Left cardiac atrium (tissue), 4 donors: Measurements from ENCODE around the gene DTL. TPM values are rescaled to one million over a fixed set of nuclear protein-coding genes. Genes with fewer than 3 reads are reported as not detected.

Experiments
- ATAC-seq, 2 donors: fragments of 200-7000 bp; cut with Tn5 transposase; one replicate each; pipeline ENCODE4 v1.9.1; 2020; ENCODE audit warnings: mild to moderate bottlenecking in 2 of 2, moderate library complexity in 2 of 2
- DNase-seq: peaks from one replicate; pipeline ENCODE4 v3.0.0-alpha.2; 2020
- intact Hi-C, 2 donors: fragments of 100-400 bp; cut with DNase I; formaldehyde crosslinking; loops; one replicate each; pipeline versions ENCODE4 v1.14.1 to v1.15.1; 2022 to 2023
- total RNA-seq, 2 donors: library from RNA; stranded (reverse); fragmentation: NEBNext Ultra II Directional; extraction: Animal tissue kit (Norgen Biotek cat#: 25700); gene quantifications; one replicate each; pipeline ENCODE4 v1.2.1, GENCODE V29; 2021
- donor health status: DM: no; HTN: yes; CAD: no.
- donor health status: DM: no; HTN: yes; CAD: no; lungs with severe emphysema.
- donor health status: DM: yes; HTN: yes; CAD: no.
- donor health status: Dilated cardiomyopathy.

The DTL gene
- total RNA-seq, 2 donors from 2014 or later, result 0.71 to 3.9 TPM

DNA sequence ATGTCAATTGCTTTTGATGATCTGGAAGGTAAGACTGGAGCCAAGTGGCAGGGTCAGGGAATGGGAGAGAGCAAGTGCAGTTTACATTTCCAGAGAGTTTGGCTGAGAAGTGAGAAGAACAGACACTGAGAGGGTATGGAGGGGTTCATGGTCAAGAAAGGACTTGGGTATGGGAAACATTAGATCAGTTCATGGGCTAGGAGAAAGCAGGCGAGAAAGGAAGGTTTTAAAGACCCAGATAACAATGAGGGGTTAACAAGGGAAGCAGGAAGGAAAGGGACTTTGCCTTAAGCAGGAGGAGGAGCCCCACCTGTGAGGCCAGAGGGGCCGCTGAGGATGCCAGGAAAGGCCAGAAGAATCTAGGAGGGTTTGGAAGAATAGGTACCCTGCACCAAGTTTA, 78.2 kb downstream of the DTL start:
- ATAC-seq (no peak), DNase-seq (no peak)
- intact Hi-C loops, result no loop called here

- intact Hi-C loops, result no loop called here
- DNase-seq (no peak), ATAC-seq (peak in 1 of 2 donors; percentile 37)
Observed at GRCh38 chr1:212118167-212118871, 82.8 kb downstream of the DTL start.

DNA sequence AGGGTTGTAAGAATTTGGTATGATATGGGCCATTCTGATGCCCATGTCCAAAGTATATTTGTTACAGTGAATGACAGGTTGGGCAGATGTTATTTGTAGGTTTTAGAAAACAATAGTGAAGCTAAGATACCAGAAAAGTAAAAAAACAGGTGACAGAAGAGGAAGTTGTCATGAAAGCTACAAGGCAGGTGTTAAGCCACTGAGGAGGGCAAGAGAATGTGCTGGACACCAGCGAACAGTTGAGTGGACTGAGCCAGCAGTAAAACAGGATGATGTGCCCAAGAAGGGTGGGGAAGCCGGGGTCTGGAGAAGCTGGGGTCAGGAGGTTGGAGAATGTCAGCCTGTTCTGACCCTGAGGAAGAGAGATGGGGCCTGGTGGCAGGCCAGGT, 83.3 kb downstream of the DTL start:
- DNase-seq (no peak), ATAC-seq (peak; percentile 9 to 13)
- intact Hi-C loops, result no loop called here

DNA sequence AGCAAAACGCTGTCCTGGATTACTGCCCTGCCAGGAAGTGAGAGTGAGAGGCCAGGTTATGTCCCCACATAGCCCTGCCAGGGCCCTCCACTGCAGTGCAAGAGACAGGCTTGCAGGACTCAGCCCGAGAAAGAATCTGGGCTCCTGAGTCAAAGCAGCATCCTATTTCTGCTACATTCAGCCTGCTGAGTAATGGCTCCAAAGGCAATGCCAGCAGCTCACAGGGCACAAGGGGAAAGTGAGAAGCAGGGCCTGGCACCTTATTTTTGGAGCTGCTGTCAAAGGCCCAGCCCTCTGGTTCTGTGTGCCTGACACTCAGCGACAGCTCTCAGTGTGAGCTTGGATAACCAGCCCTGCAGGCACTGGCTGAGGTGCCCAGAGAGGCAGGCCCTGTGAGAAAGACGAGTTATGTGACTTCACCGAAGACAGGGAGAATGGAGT, 83.9 kb downstream of the DTL start:
- intact Hi-C loops, result no loop called here
- peak; percentile 52 for DNase-seq
- ATAC-seq, result peak; percentile 94 to 95

GRCh38 chr1:212119863-212120262, 84.3 kb downstream of the DTL start:
- DNase-seq, result no peak
- peak in 1 of 2 donors; percentile 21 for ATAC-seq
- intact Hi-C loops, result no loop called here

DNA sequence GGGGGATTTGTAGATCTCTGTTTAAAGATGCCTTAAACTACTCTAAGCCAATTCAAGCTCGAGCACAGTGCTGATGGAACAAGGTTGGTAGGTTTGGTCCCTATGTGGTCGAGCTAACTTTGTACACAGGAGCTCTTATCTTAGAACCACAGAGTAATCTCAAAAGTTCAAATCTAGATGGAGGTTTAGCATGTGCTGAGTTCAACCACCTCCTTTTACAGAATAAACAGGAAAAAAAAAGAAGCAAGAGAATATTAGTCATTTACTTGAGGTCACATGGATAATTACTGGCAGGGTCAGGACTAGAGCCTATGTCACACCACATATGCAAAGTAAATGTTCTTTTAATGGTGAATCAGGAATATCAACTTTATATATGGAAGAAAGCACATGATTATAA, 86.2 kb downstream of the DTL start:
- intact Hi-C loops, result no loop called here
- DNase-seq (no peak), ATAC-seq (no peak)

- DNase-seq (no peak), ATAC-seq (peak in 1 of 2 donors; percentile 57)
- intact Hi-C loops, result no loop called here
Observed at GRCh38 chr1:212124690-212125582, 89.4 kb downstream of the DTL start.

GRCh38 chr1:212125654-212126053, 90.1 kb downstream of the DTL start:
- DNase-seq (no peak), ATAC-seq (no peak)
- intact Hi-C loops, result no loop called here

- intact Hi-C loops, result no loop called here
- ATAC-seq (no peak), DNase-seq (no peak)
Observed at GRCh38 chr1:212127221-212127620, 91.7 kb downstream of the DTL start.

GRCh38 chr1:212129781-212130180, 94.2 kb downstream of the DTL start:
- ATAC-seq (no peak), DNase-seq (no peak)
- intact Hi-C loops, result no loop called here

DNA sequence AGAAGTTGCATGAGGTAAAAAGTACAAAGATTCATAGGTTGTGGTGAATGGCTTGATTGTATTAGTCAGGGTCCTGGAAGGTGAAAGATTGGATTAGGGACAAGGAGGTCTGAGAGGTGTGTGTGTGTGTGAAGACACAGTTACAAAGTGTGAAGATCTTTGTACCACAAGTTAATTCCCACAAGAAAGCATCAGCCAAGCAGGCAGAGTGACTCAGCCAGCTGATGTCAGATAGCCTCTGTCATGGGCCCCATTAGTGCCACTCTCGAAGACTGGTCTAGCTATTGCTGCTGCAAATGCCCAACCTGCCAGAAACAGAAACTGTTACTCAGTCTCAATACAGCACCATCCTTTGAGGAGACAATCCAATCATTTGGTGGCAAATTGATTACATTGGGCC, 96.5 kb downstream of the DTL start:
- intact Hi-C loops, result no loop called here
- DNase-seq (no peak), ATAC-seq (peak in 1 of 2 donors; percentile 72)

DNA sequence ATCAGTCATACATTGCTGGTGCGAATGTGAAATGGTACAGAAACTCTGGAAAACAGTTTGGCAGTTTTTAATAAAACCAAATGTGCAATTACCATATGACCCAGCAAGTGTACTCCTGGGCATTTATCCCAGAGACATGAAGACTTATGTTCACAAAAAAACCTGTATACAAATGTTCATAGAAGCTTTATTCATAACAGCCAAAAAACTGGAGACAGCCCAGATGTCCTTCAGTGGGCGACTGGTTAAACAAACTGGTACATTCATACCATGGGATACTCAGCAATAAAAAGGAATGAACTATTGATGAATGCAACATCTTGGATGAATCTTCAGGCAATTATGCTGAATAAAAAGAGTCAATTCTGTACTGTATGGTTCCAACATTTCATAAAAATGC, 97.8 kb downstream of the DTL start:
- ATAC-seq (no peak), DNase-seq (no peak)
- intact Hi-C loops, result no loop called here

- no peak for DNase-seq
- ATAC-seq, result no peak
- intact Hi-C loops, result no loop called here
Observed at GRCh38 chr1:212135166-212135565, 99.6 kb downstream of the DTL start.

DNA sequence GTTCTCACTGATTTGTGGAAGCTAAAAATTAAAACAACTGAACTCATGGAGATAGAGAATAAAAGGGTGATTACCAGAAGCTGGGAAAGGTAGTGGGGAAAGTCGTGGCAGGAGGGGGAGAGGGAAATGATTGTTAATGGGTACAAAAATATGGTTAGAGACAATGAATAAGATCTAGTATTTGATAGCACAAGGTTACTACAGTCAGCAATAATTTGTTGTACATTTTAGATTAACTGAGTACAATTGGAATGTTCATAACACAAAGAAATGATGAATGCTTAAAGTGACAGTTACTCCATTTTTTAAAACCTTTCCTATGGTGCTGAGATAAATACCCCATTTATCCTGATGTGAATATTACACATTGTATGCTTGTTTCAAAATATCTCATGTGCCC, 102.3 kb downstream of the DTL start:
- intact Hi-C loops, result no loop called here
- ATAC-seq (no peak), DNase-seq (no peak)

DNA sequence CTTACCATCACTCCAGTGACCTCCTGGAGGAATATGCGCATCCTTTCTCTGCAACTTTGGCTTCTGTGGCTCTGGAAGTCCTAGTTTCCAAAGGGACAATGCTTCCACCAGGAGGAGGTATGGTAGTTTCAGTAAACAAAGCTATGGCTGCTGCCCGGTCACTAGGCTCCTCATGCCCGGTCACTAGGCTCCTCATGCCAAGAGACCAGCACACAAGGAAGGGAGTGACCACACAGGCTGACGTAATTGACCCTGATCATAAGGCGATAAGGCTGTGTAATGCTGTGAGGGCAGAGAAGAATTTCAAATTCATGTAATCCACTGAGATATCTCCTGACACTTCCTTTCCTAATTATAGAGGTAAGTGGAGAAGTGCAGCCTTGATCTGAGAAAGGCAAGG, 102.9 kb downstream of the DTL start:
- DNase-seq (no peak), ATAC-seq (peak; percentile 27 to 30)
- intact Hi-C loops, result no loop called here

DNA sequence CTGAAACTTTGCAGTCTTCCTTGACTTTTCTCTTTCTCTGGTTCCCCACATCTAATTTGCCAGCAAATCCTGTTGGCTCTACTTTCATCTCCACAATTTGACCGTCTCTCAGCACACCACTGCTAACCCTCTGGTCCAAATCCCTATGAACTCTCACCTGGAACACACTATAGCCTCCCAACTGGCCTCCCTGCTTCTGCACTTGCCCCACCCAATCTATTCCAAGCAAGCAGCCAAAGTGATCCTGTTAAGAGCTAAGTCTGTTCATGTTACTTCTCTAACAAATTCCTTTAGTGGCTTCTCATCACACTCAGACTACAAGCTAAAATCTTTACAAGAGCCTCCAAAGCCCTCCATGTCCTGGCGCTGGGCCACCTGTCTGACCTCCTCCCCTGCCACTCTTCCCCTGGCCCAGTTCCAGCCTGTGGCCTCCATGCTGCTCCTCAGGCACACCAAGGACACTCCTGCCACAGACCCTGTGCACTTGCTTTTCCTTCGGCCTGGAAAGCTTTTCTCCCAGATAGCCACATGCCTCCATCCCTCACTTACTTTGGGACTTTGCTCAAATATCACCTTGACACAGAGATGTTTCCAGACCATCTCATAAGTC, 104.1 kb downstream of the DTL start:
- ATAC-seq (peak in 1 of 2 donors; percentile 53), DNase-seq (no peak)
- intact Hi-C loops, result no loop called here

DNA sequence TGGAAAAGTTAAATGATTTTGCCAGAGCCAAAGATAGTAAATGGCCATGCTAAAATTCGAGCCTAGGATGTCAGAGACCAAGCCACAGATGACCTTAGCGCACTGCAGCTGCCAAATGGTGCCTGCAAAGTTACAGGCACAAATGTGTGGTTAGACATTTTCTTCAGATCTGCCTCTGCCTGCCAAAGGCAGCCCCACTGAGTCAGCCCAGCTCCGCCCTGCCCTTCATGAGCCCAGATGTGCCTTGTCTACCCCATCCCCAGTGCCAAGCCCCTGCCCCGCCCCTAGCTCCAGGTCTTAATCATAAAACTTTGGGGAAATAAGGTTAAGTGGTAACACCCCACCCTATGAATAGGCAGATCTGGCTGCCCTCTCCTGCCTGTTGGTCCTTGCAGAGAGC, 105.9 kb downstream of the DTL start:
- intact Hi-C loops, result no loop called here
- no peak for DNase-seq
- no peak for ATAC-seq

GRCh38 chr1:212142883-212143530, 107.5 kb downstream of the DTL start:
- intact Hi-C loops, result no loop called here
- DNase-seq (no peak), ATAC-seq (no peak)

GRCh38 chr1:212147581-212148033, 112.1 kb downstream of the DTL start:
- ATAC-seq (no peak), DNase-seq (no peak)
- intact Hi-C loops, result no loop called here

- DNase-seq (no peak), ATAC-seq (no peak)
- intact Hi-C loops, result no loop called here
Observed at GRCh38 chr1:212149566-212149965, 114.0 kb downstream of the DTL start.
